ENCODE data around the gene CSGALNACT2. TPM values are rescaled to one million over a fixed set of nuclear protein-coding genes. Genes with fewer than 3 reads are reported as not detected.
A peak's percentile ranks its signal among the peaks of the same experiment; 100 is the strongest.
"Not testable (repeated sequence)": the region's sequence is repeated elsewhere in the genome, so short reads cannot be mapped to it uniquely, and the experiment has no call there.

Gene CSGALNACT2
- total RNA-seq, 2 experiments from 2014 or later = 15.3 to 15.5 TPM

GRCh38 chr10:43219848-43220247 is 81.6 kb downstream of the CSGALNACT2 start:
- CTCF ChIA-PET = no interaction called here
- Mint-ChIP-seq H3K27ac (no peak overlapping the region), H3K27me3 (peaks cover under 1% of the 10 kb centered on the region), H3K36me3 (ENCODE audit: low read depth) (no peaks in the 10 kb centered on the region), H3K4me1 (ENCODE audit: low read depth) (peaks cover 6% of the 10 kb centered on the region), H3K9me3 (no peaks in the 10 kb centered on the region), H3K4me3 (no peak overlapping the region)
- no peak for ATAC-seq
- intact Hi-C loops (cut with micrococcal nuclease) = no loop called here
- TF ChIP-seq, protein P1, sequence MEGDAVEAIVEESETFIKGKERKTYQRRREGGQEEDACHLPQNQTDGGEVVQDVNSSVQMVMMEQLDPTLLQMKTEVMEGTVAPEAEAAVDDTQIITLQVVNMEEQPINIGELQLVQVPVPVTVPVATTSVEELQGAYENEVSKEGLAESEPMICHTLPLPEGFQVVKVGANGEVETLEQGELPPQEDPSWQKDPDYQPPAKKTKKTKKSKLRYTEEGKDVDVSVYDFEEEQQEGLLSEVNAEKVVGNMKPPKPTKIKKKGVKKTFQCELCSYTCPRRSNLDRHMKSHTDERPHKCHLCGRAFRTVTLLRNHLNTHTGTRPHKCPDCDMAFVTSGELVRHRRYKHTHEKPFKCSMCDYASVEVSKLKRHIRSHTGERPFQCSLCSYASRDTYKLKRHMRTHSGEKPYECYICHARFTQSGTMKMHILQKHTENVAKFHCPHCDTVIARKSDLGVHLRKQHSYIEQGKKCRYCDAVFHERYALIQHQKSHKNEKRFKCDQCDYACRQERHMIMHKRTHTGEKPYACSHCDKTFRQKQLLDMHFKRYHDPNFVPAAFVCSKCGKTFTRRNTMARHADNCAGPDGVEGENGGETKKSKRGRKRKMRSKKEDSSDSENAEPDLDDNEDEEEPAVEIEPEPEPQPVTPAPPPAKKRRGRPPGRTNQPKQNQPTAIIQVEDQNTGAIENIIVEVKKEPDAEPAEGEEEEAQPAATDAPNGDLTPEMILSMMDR (IDR thresholded peaks at IDR 0.05) = no peak
- no peak for DNase-seq
- POLR2A ChIA-PET = no interaction called here

DNA sequence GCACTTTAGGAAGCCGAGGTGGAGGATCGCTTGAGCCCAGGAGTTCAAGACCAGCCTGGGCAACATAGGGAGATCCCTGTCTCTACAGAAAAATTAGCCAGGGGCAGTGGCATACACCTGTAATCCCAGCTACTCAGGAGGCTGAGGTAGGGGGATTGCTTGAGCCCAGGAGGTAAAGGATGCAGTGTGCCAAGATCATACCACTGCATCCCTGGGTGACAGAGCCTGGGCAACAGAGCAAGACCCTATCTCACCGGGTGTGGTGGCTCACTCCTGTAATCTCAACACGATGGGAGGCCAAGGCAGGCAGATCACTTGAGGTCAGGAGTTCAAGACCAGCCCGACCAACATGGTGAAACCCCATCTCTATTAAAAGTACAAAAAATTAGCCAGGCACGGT is 82.0 kb downstream of the CSGALNACT2 start:
- DNase-seq; ATAC-seq; intact Hi-C loops (cut with micrococcal nuclease); H3K9me3 Mint-ChIP-seq; POLR2A ChIA-PET; H3K27me3 Mint-ChIP-seq; H3K4me3 Mint-ChIP-seq; H3K36me3 Mint-ChIP-seq (ENCODE audit: low read depth); H3K27ac Mint-ChIP-seq; H3K4me1 Mint-ChIP-seq (ENCODE audit: low read depth): not testable (repeated sequence)
- CTCF ChIA-PET = interaction anchor here (1.1 kb wide), 1 partner anchor 18 kb away, joined by 3 read pairs; no protein-coding TSS in a partner anchor

DNA sequence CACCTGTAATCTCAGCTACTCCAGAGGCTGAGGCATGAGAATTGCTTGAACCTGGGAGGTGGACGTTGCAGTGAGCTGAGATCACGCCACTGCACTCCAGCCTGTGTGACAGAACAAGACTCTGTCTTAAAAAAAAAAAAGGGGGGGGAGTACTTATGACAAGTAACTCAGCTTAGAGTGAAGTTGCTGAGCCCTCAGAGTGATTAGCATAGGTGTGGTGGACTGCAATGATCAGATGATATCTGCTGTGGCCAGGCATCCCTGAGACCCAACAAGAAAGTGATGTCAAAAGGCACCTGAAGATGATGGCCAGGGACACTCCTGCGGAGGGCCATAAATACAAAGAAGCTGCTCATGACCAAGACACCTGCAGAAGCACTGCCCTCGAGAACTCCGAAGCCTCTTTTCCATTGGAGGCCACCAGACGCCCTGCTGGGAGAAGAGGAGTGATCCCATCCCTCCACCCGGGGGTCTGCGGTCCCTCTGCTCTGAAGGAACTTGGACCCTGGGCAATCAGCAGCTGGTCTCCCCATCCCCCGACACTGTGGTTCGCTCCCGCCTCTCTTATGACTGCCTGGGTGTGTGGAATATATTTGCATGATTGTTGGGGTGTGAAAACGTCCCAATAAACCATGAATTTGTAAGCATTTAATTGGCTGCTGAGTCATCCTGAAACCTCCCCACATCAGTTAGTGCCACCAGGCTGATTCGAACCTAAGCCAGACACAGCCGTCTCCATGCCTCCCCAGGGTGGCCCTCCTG is 82.6 kb downstream of the CSGALNACT2 start:
- Mint-ChIP-seq H3K27me3 (peaks cover 2% of the 10 kb centered on the region), H3K4me1 (ENCODE audit: low read depth) (peaks cover 16% of the 10 kb centered on the region), H3K9me3 (no peaks in the 10 kb centered on the region), H3K4me3 (no peak overlapping the region), H3K27ac (no peak overlapping the region), H3K36me3 (ENCODE audit: low read depth) (no peaks in the 10 kb centered on the region)
- peak; percentile 22 for ATAC-seq
- ChIA-PET CTCF (interaction anchor here (1.1 to 1.7 kb wide), 2 partner anchors 19 to 67 kb away, joined by 3 to 4 read pairs; no protein-coding TSS in a partner anchor), POLR2A (no interaction called here)
- no peak for DNase-seq
- intact Hi-C loops (cut with micrococcal nuclease) = no loop called here
- TF ChIP-seq, protein P1 (IDR thresholded peaks at IDR 0.05) = no peak

GRCh38 chr10:43221419-43222209 is 83.4 kb downstream of the CSGALNACT2 start:
- ChIA-PET POLR2A (no interaction called here), CTCF (interaction anchor here (0.7 to 1.7 kb wide), 3 partner anchors 19 to 66 kb away, joined by 3 to 4 read pairs (median 3); no protein-coding TSS in a partner anchor)
- H3K36me3 Mint-ChIP-seq (ENCODE audit: low read depth) = no peaks in the 10 kb centered on the region
- TF ChIP-seq, protein P1 (IDR thresholded peaks at IDR 0.05) = no peak
- H3K27ac Mint-ChIP-seq = no peak overlapping the region
- H3K9me3 Mint-ChIP-seq = no peaks in the 10 kb centered on the region
- no peak overlapping the region for H3K4me3 Mint-ChIP-seq
- H3K4me1 Mint-ChIP-seq (ENCODE audit: low read depth) = peaks cover 20% of the 10 kb centered on the region
- ATAC-seq (peak; percentile 12), DNase-seq (no peak)
- intact Hi-C loops (cut with micrococcal nuclease) = no loop called here
- peaks cover 2% of the 10 kb centered on the region for H3K27me3 Mint-ChIP-seq

- Mint-ChIP-seq H3K27ac (no peak overlapping the region), H3K4me3 (no peak overlapping the region), H3K36me3 (ENCODE audit: low read depth) (no peaks in the 10 kb centered on the region), H3K27me3 (peaks cover 2% of the 10 kb centered on the region), H3K4me1 (ENCODE audit: low read depth) (peaks cover 26% of the 10 kb centered on the region), H3K9me3 (no peaks in the 10 kb centered on the region)
- intact Hi-C loops (cut with micrococcal nuclease) = no loop called here
- ATAC-seq = no peak
- CTCF ChIA-PET = interaction anchor here (0.7 to 3.4 kb wide), 3 partner anchors 18 to 66 kb away, joined by 3 to 24 read pairs (median 4); no protein-coding TSS in a partner anchor
- no peak for DNase-seq
- TF ChIP-seq, protein P1 (IDR thresholded peaks at IDR 0.05) = no peak
- POLR2A ChIA-PET = no interaction called here
Observed at GRCh38 chr10:43222210-43222720, 84.0 kb downstream of the CSGALNACT2 start.

All from activated CD8-positive, alpha-beta T cell treated with anti-CD3 and anti-CD28 coated beads for 36 hours (primary cell).